Esophagus muscularis mucosa (tissue), 4 donors: ENCODE measurements around the gene PHC3.

Experiments used
- EP300 ChIP-seq: sonication (generic); formaldehyde crosslinking; IDR thresholded peaks from one replicate; pipeline ENCODE4 v1.6.1; 2017; ENCODE audit warnings: antibody characterized with exemption
- POLR2A ChIP-seq: fragments of 450-650 bp; IDR thresholded peaks from one replicate; pipeline ENCODE4 v1.6.1; 2017; ENCODE audit warnings: antibody characterized with exemption, moderate library complexity, mild to moderate bottlenecking, low read depth
- POLR2AphosphoS5 ChIP-seq, 2 donors: sonication (generic); formaldehyde crosslinking; IDR thresholded peaks; one replicate each; pipeline ENCODE4 v1.6.1; 2017; ENCODE audit warnings: antibody characterized with exemption in 2 of 2
- TF ChIP-seq, protein P1 (sequence below), 3 experiments: fragments of 200-600 bp in 2 of 3; fragments of 450-650 bp in 1 of 3; sonication (generic) in 2 of 3; IDR thresholded peaks; one replicate each; pipeline ENCODE4 v1.5.1; 2017 to 2019; ENCODE audit warnings: antibody characterized with exemption in 3 of 3, mild to moderate bottlenecking in 2 of 3, moderate library complexity in 1 of 3

DNA sequence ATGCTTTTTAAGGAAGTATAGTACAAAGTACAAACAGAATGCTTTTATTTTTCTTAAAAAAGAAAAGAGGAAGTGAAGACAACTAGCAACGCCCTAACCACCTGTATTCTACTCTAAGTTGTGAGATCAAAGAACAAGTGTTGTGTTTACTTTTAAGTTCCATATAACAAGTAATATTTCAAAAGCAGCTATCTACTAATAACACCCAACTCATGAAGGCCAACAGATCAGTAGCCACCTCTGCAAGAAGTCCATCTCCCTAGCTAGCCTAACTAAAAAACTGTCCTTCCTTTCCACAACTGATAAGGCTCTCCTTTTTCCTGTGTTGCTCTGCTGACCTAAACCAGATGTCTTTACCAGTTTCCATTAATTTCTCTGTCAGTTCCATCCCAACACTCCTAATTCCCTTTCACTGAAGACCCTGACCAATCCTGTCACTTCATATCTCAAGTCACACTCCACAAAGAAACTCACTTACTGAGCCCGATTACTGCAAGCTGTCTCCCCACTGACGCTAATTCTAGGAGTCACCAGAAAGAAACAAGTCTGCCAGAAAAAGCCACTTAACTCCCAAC is 26.9 kb downstream of the PHC3 start:
- TF ChIP-seq, protein P1, sequence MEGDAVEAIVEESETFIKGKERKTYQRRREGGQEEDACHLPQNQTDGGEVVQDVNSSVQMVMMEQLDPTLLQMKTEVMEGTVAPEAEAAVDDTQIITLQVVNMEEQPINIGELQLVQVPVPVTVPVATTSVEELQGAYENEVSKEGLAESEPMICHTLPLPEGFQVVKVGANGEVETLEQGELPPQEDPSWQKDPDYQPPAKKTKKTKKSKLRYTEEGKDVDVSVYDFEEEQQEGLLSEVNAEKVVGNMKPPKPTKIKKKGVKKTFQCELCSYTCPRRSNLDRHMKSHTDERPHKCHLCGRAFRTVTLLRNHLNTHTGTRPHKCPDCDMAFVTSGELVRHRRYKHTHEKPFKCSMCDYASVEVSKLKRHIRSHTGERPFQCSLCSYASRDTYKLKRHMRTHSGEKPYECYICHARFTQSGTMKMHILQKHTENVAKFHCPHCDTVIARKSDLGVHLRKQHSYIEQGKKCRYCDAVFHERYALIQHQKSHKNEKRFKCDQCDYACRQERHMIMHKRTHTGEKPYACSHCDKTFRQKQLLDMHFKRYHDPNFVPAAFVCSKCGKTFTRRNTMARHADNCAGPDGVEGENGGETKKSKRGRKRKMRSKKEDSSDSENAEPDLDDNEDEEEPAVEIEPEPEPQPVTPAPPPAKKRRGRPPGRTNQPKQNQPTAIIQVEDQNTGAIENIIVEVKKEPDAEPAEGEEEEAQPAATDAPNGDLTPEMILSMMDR (IDR thresholded peaks at IDR 0.05): no peak
- TF ChIP-seq POLR2A (no peak), POLR2AphosphoS5 (IDR thresholded peaks at IDR 0.05) (no peak), EP300 (no peak)
